ENCODE results near the gene HEG1. TPM values are rescaled to one million over a fixed set of nuclear protein-coding genes. Genes with fewer than 3 reads are reported as not detected.

Gene HEG1
- total and polyA plus RNA-seq, 2 donors (not counting 3 experiments of a cell fraction or from before 2014, with no cell fraction given): 50.1 to 106 TPM

DNA sequence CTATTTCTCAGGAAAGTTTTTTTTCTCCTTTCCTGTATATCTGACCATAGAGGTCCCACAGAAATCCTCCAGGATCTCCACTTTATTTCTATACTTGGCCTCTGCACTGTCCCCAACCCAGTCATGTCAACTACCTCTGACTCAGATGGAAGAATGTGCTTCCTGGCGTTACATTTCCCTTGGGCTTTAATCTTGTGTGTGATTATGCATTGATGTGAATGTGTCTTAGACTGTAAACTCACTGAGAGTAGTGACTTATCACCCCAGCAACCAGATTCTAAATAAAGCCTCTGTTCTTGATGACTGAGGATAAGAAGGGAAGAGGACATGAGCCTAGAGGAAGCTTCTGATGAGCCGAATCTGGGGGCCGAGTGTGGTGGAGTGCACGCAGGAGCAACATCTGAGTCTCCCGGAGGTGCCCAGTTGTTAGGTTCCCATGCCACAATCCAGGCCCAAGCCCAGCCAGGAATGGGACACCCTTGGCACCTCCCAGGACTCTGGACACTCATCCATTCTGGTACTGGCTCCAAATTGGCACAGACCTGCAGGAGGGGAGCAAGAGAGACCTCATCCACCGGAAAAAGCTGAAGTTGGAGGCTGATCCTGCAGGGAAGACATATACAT lies 32.1 kb upstream of the HEG1 start:
- FAIRE-seq (no peak), DNase-seq (ENCODE audit: low read depth, low spot score) (no peak)
- Histone ChIP-seq H3K9me3 (replicated peaks; ENCODE audit: control insufficient read depth, insufficient read depth, low read length) (no peaks in the 10 kb centered on the region), H3K9ac (replicated peaks; ENCODE audit: extremely low read depth, insufficient read depth, low read length) (no peak overlapping the region), H3K4me2 (ENCODE audit: insufficient read depth, low read length) (no peak overlapping the region), H4K20me1 (replicated peaks; ENCODE audit: control insufficient read depth, extremely low read depth, insufficient read depth, low read length) (no peaks in the 10 kb centered on the region), H3K79me2 (ENCODE audit: control insufficient read depth, insufficient read depth, low read length) (no peaks in the 10 kb centered on the region), H3K9me1 (replicated peaks; ENCODE audit: control insufficient read depth, extremely low read depth, insufficient read depth, low read length) (no peaks in the 10 kb centered on the region), H3K4me3 (replicated peaks in 1 of 3; ENCODE audit: insufficient read depth in 1 of 3, low read depth in 1 of 3, low read length in 3 of 3) (no peak overlapping the region), H3K4me1 (ENCODE audit: control insufficient read depth, extremely low read depth, insufficient read depth, low read length) (no peaks in the 10 kb centered on the region), H3K36me3 (ENCODE audit: control insufficient read depth in 2 of 2, extremely low read depth in 1 of 2, insufficient read depth in 2 of 2, low read length in 2 of 2) (no peaks in the 10 kb centered on the region), H3K27ac (ENCODE audit: insufficient read depth, low read depth, low read length) (no peak overlapping the region), H2AFZ (ENCODE audit: low read depth, low read length) (no peak overlapping the region), H3K27me3 (ENCODE audit: control insufficient read depth in 2 of 2, insufficient read depth in 2 of 2, low read length in 2 of 2) (no peaks in the 10 kb centered on the region)
- BruUV-seq (replicated peaks): no TSS peak
- ChIA-PET POLR2A (no interaction called here), CTCF (interaction anchor here (1.1 kb wide), 1 partner anchor 11 kb away, joined by 4 read pairs; no protein-coding TSS in a partner anchor)
- TF ChIP-seq, protein P1, sequence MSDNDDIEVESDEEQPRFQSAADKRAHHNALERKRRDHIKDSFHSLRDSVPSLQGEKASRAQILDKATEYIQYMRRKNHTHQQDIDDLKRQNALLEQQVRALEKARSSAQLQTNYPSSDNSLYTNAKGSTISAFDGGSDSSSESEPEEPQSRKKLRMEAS (IDR thresholded peaks at IDR 0.05; ENCODE audit: insufficient read depth, insufficient read length): no peak
- TF ChIP-seq MYC (IDR thresholded peaks at IDR 0.05; ENCODE audit: low read depth, low read length) (no peak), GATA2 (IDR thresholded peaks at IDR 0.05; ENCODE audit: insufficient read depth, insufficient read length, low read depth, low read length) (no peak), EZH2 (IDR thresholded peaks at IDR 0.05; ENCODE audit: borderline replicate concordance, low read depth, low read length, severe bottlenecking) (no peak)
- TF ChIP-seq, protein P2, sequence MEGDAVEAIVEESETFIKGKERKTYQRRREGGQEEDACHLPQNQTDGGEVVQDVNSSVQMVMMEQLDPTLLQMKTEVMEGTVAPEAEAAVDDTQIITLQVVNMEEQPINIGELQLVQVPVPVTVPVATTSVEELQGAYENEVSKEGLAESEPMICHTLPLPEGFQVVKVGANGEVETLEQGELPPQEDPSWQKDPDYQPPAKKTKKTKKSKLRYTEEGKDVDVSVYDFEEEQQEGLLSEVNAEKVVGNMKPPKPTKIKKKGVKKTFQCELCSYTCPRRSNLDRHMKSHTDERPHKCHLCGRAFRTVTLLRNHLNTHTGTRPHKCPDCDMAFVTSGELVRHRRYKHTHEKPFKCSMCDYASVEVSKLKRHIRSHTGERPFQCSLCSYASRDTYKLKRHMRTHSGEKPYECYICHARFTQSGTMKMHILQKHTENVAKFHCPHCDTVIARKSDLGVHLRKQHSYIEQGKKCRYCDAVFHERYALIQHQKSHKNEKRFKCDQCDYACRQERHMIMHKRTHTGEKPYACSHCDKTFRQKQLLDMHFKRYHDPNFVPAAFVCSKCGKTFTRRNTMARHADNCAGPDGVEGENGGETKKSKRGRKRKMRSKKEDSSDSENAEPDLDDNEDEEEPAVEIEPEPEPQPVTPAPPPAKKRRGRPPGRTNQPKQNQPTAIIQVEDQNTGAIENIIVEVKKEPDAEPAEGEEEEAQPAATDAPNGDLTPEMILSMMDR (IDR thresholded peaks at IDR 0.05; ENCODE audit: extremely low read depth in 1 of 2, insufficient read depth in 1 of 2, low read depth in 1 of 2, low read length in 2 of 2): no peak
- dilution Hi-C loops (cut with MboI; ENCODE audit: extremely low pct_ligation_motif_present, low sequenced_read_pairs) (no loop called here), intact Hi-C loops (cut with micrococcal nuclease) (no loop called here)
